Measurements from ENCODE around the gene EFNA5.
A peak's percentile ranks its signal among the peaks of the same experiment; 100 is the strongest.

DNA sequence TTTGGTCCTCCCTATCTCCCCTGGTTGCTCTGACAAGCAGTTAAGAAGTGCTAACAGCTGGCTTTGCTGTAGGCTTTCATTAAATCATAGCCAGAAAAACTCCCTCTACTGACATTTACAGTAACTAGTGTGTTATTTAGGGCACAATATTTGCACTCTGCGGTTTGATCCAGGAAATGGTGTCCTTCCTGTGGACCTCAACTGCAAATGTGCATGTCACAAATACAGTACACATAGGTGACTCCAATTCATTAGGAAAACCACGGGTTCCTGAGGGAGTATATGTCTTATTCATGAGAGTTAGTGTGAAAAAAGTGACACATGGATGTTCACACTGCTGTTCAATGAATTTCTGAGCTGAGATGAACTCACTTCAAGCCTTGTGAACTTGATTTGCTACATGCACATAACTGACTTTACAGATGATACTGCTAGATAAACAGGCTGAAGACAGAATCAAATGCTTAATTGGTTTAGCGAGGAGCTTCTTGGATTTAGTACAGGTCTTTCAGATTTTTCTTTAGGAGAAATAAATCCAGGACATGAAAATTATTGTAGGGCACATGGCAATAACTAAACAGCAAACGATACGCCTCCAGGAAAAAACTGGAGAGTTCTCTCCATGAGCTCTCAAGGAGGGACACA lies 281.5 kb downstream of the EFNA5 start:
- TF ChIP-seq, protein P1, sequence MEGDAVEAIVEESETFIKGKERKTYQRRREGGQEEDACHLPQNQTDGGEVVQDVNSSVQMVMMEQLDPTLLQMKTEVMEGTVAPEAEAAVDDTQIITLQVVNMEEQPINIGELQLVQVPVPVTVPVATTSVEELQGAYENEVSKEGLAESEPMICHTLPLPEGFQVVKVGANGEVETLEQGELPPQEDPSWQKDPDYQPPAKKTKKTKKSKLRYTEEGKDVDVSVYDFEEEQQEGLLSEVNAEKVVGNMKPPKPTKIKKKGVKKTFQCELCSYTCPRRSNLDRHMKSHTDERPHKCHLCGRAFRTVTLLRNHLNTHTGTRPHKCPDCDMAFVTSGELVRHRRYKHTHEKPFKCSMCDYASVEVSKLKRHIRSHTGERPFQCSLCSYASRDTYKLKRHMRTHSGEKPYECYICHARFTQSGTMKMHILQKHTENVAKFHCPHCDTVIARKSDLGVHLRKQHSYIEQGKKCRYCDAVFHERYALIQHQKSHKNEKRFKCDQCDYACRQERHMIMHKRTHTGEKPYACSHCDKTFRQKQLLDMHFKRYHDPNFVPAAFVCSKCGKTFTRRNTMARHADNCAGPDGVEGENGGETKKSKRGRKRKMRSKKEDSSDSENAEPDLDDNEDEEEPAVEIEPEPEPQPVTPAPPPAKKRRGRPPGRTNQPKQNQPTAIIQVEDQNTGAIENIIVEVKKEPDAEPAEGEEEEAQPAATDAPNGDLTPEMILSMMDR (IDR thresholded peaks at IDR 0.05; ENCODE audit: poor library complexity, severe bottlenecking) = peak; percentile 24
- TF ChIP-seq MXI1 (conservative IDR thresholded peaks at IDR 0.05; ENCODE audit: poor library complexity, severe bottlenecking) (no peak), RAD21 (conservative IDR thresholded peaks at IDR 0.05) (no peak), EZH2 (IDR thresholded peaks at IDR 0.05; ENCODE audit: borderline replicate concordance, insufficient read depth, low read length, poor library complexity, severe bottlenecking) (no peak), TAF1 (IDR thresholded peaks at IDR 0.05; ENCODE audit: low read depth) (no peak)

Data from neural cell (in vitro differentiated cells).